ENCODE results near the gene SNORC. TPM values are rescaled to one million over a fixed set of nuclear protein-coding genes. Genes with fewer than 3 reads are reported as not detected.

Gene SNORC
- total and polyA plus RNA-seq, 10 of the 15 experiments (the other 5 are each of a cell fraction or from before 2014, with no cell fraction given) = 0.04 to 0.74 (median 0.45) TPM; not detected in 4

- H2AFZ ChIP-seq (ENCODE audit: control insufficient read depth, low read depth, low read length) = no peak overlapping the region
- peaks cover 10 to 31% of the 10 kb centered on the region in 2 experiments for H3K36me3 ChIP-seq (ENCODE audit: control insufficient read depth in 2 of 2, insufficient read depth in 2 of 2, low read length in 1 of 2)
- POLR2A ChIA-PET = interaction anchor here (1.5 kb wide), 1 partner anchor 10 kb away, joined by 3 read pairs; no protein-coding TSS in a partner anchor
- H3K27ac ChIP-seq (ENCODE audit: control insufficient read depth, insufficient read depth) = no peak overlapping the region
- no peak overlapping the region for H3K4me3 ChIP-seq
- no peaks in the 10 kb centered on the region; the same call in 1 of the 2 replicates for H3K79me2 ChIP-seq (ENCODE audit: control insufficient read depth, insufficient read depth, low read length)
- RAD21 ChIA-PET (ENCODE audit: unreplicated experiment) = no interaction called here
- no peak overlapping the region for H3K4me2 ChIP-seq (ENCODE audit: control insufficient read depth, insufficient read depth)
- intact Hi-C loops (cut with micrococcal nuclease; ENCODE audit: unreplicated experiment) = no loop called here
- SMC1A ChIA-PET (ENCODE audit: uncharacterized antibody, unreplicated experiment) = interaction anchor here (1.1 to 1.6 kb wide), 6 partner anchors 12 to 263 kb away, joined by 3 to 4 read pairs (median 3); no protein-coding TSS in a partner anchor
- H3K4me1 ChIP-seq (ENCODE audit: control insufficient read depth, insufficient read depth, low read length) = peaks cover 15% of the 10 kb centered on the region
- no peak for DNase-seq (ENCODE audit: low read depth, low spot score)
- H3K27me3 ChIP-seq (replicated peaks in 1 of 2; ENCODE audit: control insufficient read depth in 2 of 2, insufficient read depth in 2 of 2, low read length in 1 of 2) = no peaks in the 10 kb centered on the region
- in situ Hi-C loops (cut with MboI) = no loop called here
- no TSS peak for BruUV-seq (replicated peaks)
- no peaks in the 10 kb centered on the region for H3K9me3 ChIP-seq (replicated peaks; ENCODE audit: control insufficient read depth, insufficient read depth, low read length)
- H4K20me1 ChIP-seq (ENCODE audit: control insufficient read depth, insufficient read depth) = no peaks in the 10 kb centered on the region
- no peak overlapping the region for H3K9ac ChIP-seq (ENCODE audit: control insufficient read depth, insufficient read depth, low read length)
- CTCF ChIA-PET = interaction anchor here (0.8 to 1.8 kb wide), 3 partner anchors 27 to 395 kb away, joined by 4 to 5 read pairs (median 4); no protein-coding TSS in a partner anchor
- TF ChIP-seq IRF4 (IDR thresholded peaks at IDR 0.05; ENCODE audit: low read depth, low read length) = no peak
- TF ChIP-seq ZNF207 (IDR thresholded peaks at IDR 0.05; ENCODE audit: borderline replicate concordance) = no peak
- no peak for TF ChIP-seq NRF1 (conservative IDR thresholded peaks at IDR 0.05; ENCODE audit: low read depth, low read length)
- TF ChIP-seq SMAD5 (IDR thresholded peaks at IDR 0.05; ENCODE audit: low read depth) = no peak
- TF ChIP-seq ZBTB11 (CRISPR knock-in tag; IDR thresholded peaks at IDR 0.05) = no peak
- TF ChIP-seq SIN3A (IDR thresholded peaks at IDR 0.05; ENCODE audit: low read depth, low read length) = no peak
- no peak for TF ChIP-seq WRNIP1 (IDR thresholded peaks at IDR 0.05; ENCODE audit: borderline replicate concordance, low read depth, low read length)
- TF ChIP-seq LARP7 (IDR thresholded peaks at IDR 0.05) = no peak
- no peak for TF ChIP-seq ZNF592 (IDR thresholded peaks at IDR 0.05)
- no peak for TF ChIP-seq FOXM1 (IDR thresholded peaks at IDR 0.05; ENCODE audit: low read depth, low read length)
- no peak for TF ChIP-seq YY1 (IDR thresholded peaks at IDR 0.05; ENCODE audit: low read depth, low read length)
- no peak for TF ChIP-seq PRDM15 (CRISPR knock-in tag; IDR thresholded peaks at IDR 0.05)
- ATAC-seq = no peak
- FAIRE-seq = no peak
- 92% methylated on average over 4 of the region's 4 CpGs for WGBS (ENCODE audit: insufficient coverage, insufficient replicate concordance, low lambda C conversion rate, missing lambda C conversion rate)
Measured at GRCh38 chr2:232836934-232837333, 33.1 kb upstream of the SNORC start.

All from GM12878 (cell line).